Psoas muscle (tissue), 8 donors: Measurements from ENCODE around the gene CLEC16A. TPM values are rescaled to one million over a fixed set of nuclear protein-coding genes. Genes with fewer than 3 reads are reported as not detected.

Experiments used
- ATAC-seq, 4 donors: fragments of 200-7000 bp; cut with Tn5 transposase; one replicate each; pipeline ENCODE4 v1.9.1; 2020; ENCODE audit warnings: moderate library complexity in 3 of 4, mild to moderate bottlenecking in 2 of 4
- DNase-seq, 2 donors: peaks; one replicate each; pipeline ENCODE4 v3.0.0-alpha.2; 2020
- H3K27ac ChIP-seq: fragments of 200-600 bp; one replicate; pipeline ENCODE4 v1.8.0; 2022
- H3K27me3 ChIP-seq, 3 donors: fragments of 200-600 bp in 1 of 3; one replicate each; pipeline versions ENCODE4 v1.6.1 to v1.8.0; 2013 to 2022; ENCODE audit warnings: low read length in 2 of 3, mild to moderate bottlenecking in 2 of 3, moderate library complexity in 1 of 3; ENCODE audit not compliant: insufficient read depth in 3 of 3
- H3K36me3 ChIP-seq, 2 donors: fragments of 200-600 bp in 1 of 2; one replicate each; pipeline versions ENCODE4 v1.6.1 to v1.8.0; 2013 to 2022; ENCODE audit warnings: low read depth in 1 of 2, mild to moderate bottlenecking in 1 of 2, moderate library complexity in 1 of 2; ENCODE audit not compliant: insufficient read depth in 1 of 2
- H3K4me1 ChIP-seq: fragments of 200-600 bp; one replicate; pipeline ENCODE4 v1.8.0; 2022
- H3K4me3 ChIP-seq: fragments of 200-600 bp; one replicate; pipeline ENCODE4 v1.8.0; 2022; ENCODE audit warnings: mild to moderate bottlenecking
- H3K9me3 ChIP-seq: fragments of 200-600 bp; one replicate; pipeline ENCODE4 v1.8.0; 2022
- CTCF ChIP-seq: fragments of 200-600 bp; IDR thresholded peaks from one replicate; pipeline ENCODE4 v1.8.0; 2022; ENCODE audit warnings: antibody characterized with exemption
- WGBS, 3 donors: extraction: QIAGEN DNeasy Blood & Tissue Kit; methylation state at CpG; one replicate each; pipeline versions ENCODE4 v1.1.6 to v1.1.7; 2013; 5-methylcytosine and 5-hydroxymethylcytosine counted together
- intact Hi-C, 2 donors: fragments of 100-400 bp; cut with DNase I; formaldehyde crosslinking; loops; one replicate each; pipeline versions ENCODE4 v1.11.0 to v1.14.2; 2022
- polyA plus RNA-seq, 3 donors: library from polyadenylated mRNA; stranded (reverse); fragments of 200-250 nt; gene quantifications; one replicate each; pipeline ENCODE4 v1.2.3, GENCODE V29; 2013
- total RNA-seq, 4 donors: library from RNA; stranded (reverse); fragmentation: NEBNext Ultra II Directional in 2 of 4; extraction: Animal tissue kit (Norgen Biotek cat#: 25700) in 2 of 4; gene quantifications; one replicate each; pipeline versions ENCODE4 v1.2.1 to v1.2.4, GENCODE V29; 2021 to 2023
- donor health status: healthy with polysubstance abuse.
- donor health status: DM: no; HTN: no; CAD: no; lungs with moderate emphysema.
- donor health status: Bipolar disorder and iron deficiency.
- donor health status: healthy.
- donor health status: DM: yes; HTN: yes; CAD: no.
- donor health status: DM: no; HTN: no; CAD: no.
- donor health status: DM: no; HTN: no; CAD: no.
- donor health status: DM: yes; HTN: yes; CAD: no.

The CLEC16A gene
- total and polyA plus RNA-seq, 7 donors = 13.1 to 28.1 (median 21.4) TPM

- TF ChIP-seq CTCF = no peak
- no peaks in the 10 kb centered on the region for H3K9me3 ChIP-seq
- H3K4me3 ChIP-seq = no peak overlapping the region
- H3K4me1 ChIP-seq = no peaks in the 10 kb centered on the region
- DNase-seq (no peak), ATAC-seq (peak in 1 of 4 donors; percentile 27)
- no peaks in the 10 kb centered on the region for H3K36me3 ChIP-seq
- peaks cover 0 to 1% (median 0%) of the 10 kb centered on the region in 3 donors for H3K27me3 ChIP-seq
- 54 to 65% (median 59%) methylated on average over 8 of the region's 8 CpGs for WGBS, 3 donors
- intact Hi-C loops = no loop called here
- H3K27ac ChIP-seq = no peak overlapping the region
These were observed 254.5 kb downstream of the CLEC16A start for GRCh38 chr16:11198828-11199227.

- H3K9me3 ChIP-seq = no peaks in the 10 kb centered on the region
- H3K27ac ChIP-seq = no peak overlapping the region
- H3K27me3 ChIP-seq = peaks cover 0 to 1% (median 0%) of the 10 kb centered on the region in 3 donors
- intact Hi-C loops = no loop called here
- no peak overlapping the region for H3K4me3 ChIP-seq
- WGBS, 3 donors = 60 to 70% (median 65%) methylated on average over 10 of the region's 10 CpGs
- DNase-seq = no peak
- no peaks in the 10 kb centered on the region for H3K36me3 ChIP-seq
- ATAC-seq = no peak
- TF ChIP-seq CTCF = no peak
- no peaks in the 10 kb centered on the region for H3K4me1 ChIP-seq
These were observed 256.2 kb downstream of the CLEC16A start for GRCh38 chr16:11200592-11200991.

- peak in 1 of 4 donors; percentile 8 for ATAC-seq
- Histone ChIP-seq H3K4me3 (no peak overlapping the region), H3K9me3 (no peaks in the 10 kb centered on the region), H3K27me3 (peaks cover 0 to 1% (median 0%) of the 10 kb centered on the region in 3 donors), H3K4me1 (no peaks in the 10 kb centered on the region), H3K27ac (no peak overlapping the region), H3K36me3 (no peaks in the 10 kb centered on the region)
- DNase-seq = no peak
- TF ChIP-seq CTCF = no peak
- 56 to 67% (median 56%) methylated on average over 15 of the region's 15 CpGs for WGBS, 3 donors
- intact Hi-C loops = no loop called here
These were observed 257.3 kb downstream of the CLEC16A start for GRCh38 chr16:11201498-11202259.

- H3K4me1 ChIP-seq = no peaks in the 10 kb centered on the region
- TF ChIP-seq CTCF = no peak
These were observed 258.1 kb downstream of the CLEC16A start for GRCh38 chr16:11202260-11203091.

More at GRCh38 chr16:11202260-11203091, 258.1 kb downstream of the CLEC16A start:
- Histone ChIP-seq H3K36me3 (no peaks in the 10 kb centered on the region), H3K9me3 (no peaks in the 10 kb centered on the region), H3K27ac (no peak overlapping the region), H3K4me3 (no peak overlapping the region), H3K27me3 (peaks cover 0 to 4% (median 0%) of the 10 kb centered on the region in 3 donors)
- no peak for ATAC-seq
- 42 to 48% (median 43%) methylated on average over 13 of the region's 13 CpGs for WGBS, 3 donors
- DNase-seq = no peak
- intact Hi-C loops = no loop called here
